Coronary artery (tissue), 2 donors: ENCODE results near the gene TIMM10.

ENCODE experiments used
- DNase-seq: peaks from one replicate; pipeline ENCODE4 v3.0.0-alpha.2; 2017; ENCODE audit warnings: low spot score
- H3K27ac ChIP-seq, 2 donors: fragments of 200-600 bp; sonication (generic); one replicate each; pipeline ENCODE4 v1.5.1; 2016 to 2019
- H3K4me3 ChIP-seq: fragments of 200-600 bp; sonication (generic); 2 replicates; pipeline ENCODE4 v1.5.1; 2016; ENCODE audit warnings: mild to moderate bottlenecking, moderate library complexity
- TF ChIP-seq, protein P1 (sequence below): fragments of 200-600 bp; sonication (generic); IDR thresholded peaks from one replicate; pipeline ENCODE4 v1.5.1; 2019; ENCODE audit warnings: antibody characterized with exemption

The TIMM10 gene

DNA sequence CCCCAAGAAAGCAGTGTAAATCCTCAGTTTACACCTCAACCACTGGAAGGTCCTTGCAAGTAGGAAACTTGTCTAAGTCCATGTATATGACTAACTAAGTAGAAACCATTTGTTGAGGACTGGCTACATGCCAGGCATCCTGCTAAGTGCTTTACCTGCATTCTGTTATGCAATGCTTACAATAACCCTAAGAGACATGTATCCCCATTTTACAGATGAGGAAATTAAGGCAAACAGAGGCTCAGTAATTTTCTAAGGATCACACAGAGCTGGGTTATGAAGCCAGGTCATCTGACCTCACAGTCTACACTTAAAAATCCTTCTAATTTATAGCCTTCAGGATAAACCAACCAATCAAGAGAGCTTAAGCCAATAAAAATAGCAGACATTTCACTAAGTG is 1.5 kb downstream of the TIMM10 start:
- Histone ChIP-seq H3K27ac (no peak overlapping the region), H3K4me3 (no peak overlapping the region)
- no peak for DNase-seq
- TF ChIP-seq, protein P1, sequence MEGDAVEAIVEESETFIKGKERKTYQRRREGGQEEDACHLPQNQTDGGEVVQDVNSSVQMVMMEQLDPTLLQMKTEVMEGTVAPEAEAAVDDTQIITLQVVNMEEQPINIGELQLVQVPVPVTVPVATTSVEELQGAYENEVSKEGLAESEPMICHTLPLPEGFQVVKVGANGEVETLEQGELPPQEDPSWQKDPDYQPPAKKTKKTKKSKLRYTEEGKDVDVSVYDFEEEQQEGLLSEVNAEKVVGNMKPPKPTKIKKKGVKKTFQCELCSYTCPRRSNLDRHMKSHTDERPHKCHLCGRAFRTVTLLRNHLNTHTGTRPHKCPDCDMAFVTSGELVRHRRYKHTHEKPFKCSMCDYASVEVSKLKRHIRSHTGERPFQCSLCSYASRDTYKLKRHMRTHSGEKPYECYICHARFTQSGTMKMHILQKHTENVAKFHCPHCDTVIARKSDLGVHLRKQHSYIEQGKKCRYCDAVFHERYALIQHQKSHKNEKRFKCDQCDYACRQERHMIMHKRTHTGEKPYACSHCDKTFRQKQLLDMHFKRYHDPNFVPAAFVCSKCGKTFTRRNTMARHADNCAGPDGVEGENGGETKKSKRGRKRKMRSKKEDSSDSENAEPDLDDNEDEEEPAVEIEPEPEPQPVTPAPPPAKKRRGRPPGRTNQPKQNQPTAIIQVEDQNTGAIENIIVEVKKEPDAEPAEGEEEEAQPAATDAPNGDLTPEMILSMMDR, result no peak

DNA sequence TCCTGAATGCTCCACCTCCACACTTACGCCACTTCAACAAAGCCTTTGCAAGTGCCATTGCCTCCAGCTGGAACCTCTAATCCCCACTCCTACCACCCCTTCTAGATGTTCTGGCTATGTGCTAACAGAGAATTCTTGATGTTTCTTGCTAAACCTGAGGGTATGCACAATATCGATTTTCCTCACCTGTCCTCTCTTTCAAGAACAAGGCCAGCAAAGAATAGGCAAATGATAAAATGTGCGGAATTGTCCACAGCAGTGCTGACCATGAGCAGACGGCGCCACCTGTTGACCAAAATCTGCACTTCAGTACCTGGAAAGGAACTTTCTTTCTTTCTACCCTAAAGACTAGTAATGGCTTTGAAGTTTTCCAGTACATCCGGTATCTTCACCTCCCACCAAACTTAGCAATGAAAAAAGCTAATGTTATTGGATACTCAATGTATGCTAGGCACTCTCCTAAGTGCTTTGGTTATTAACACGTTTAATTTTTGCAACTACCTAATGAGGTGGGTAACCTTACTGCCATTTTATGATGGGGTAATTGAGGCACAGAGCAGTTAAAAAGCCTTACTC is 3.4 kb downstream of the TIMM10 start:
- no peak for DNase-seq
- Histone ChIP-seq H3K4me3 (no peak overlapping the region), H3K27ac (no peak overlapping the region)
- TF ChIP-seq, protein P1, result peak; percentile 82

DNA sequence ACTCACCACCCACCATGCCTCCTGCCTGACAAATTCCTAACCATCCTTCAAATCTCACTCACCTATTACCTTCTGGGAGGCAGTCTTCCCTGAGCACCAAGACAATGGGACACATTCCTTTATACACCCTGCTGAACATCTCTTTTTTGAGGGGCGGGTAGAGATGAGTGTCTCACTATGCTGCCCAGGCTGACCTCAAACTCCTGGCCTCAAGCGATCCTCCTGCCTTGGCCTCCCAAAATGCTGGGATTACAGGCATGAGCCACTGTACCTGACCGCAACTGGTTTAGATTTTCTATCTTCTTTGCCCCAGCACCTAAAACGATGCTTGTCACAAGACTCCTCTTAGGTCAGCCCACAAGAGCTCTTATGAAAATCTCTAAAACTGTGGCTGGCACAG is 7.1 kb downstream of the TIMM10 start:
- DNase-seq, result no peak
- H3K27ac ChIP-seq, result no peak overlapping the region
- TF ChIP-seq, protein P1, result no peak
- no peak overlapping the region for H3K4me3 ChIP-seq

DNA sequence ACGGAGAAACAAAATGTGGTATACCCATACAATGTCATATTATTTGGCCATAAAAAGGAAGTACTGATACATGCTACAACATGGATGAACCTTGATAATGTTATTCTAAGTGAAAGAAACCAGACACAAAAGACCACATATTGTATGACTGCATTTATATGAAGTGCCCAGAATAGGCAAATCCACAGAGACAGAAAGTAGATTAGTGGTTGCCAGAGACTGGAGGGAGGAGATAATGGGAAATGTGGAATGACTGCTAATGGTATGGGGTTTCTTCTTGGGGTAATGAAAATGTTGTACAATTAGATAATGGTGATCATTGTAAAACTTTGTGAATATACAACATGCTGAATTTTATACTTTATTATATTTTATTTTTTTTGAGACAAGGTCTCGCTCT is 9.4 kb downstream of the TIMM10 start:
- no peak for DNase-seq
- Histone ChIP-seq H3K4me3 (no peak overlapping the region), H3K27ac (no peak overlapping the region)
- TF ChIP-seq, protein P1, result no peak

DNA sequence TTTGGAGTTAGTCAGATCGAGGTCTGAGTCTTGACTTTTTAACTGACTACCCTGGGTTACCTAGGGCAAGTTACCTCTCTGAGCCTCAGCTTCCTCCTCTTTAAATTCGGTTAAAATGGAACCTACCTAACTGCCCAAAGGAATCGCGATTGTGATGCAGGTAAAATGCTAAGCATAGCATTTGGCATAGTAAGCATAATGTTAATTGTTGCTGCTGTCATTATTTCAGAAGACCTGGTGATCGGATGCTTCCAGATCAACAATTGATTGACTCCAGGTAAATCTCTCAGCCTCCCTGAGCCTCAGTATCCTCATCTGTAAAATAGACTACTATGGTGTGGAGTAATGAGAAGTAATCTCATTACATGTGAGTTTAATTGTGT is 14.5 kb downstream of the TIMM10 start:
- DNase-seq, result no peak
- H3K4me3 ChIP-seq, result peak overlapping the region; percentile 98
- peak overlapping the region in 1 of 2 donors; percentile 79 for H3K27ac ChIP-seq
- TF ChIP-seq, protein P1, result no peak

DNA sequence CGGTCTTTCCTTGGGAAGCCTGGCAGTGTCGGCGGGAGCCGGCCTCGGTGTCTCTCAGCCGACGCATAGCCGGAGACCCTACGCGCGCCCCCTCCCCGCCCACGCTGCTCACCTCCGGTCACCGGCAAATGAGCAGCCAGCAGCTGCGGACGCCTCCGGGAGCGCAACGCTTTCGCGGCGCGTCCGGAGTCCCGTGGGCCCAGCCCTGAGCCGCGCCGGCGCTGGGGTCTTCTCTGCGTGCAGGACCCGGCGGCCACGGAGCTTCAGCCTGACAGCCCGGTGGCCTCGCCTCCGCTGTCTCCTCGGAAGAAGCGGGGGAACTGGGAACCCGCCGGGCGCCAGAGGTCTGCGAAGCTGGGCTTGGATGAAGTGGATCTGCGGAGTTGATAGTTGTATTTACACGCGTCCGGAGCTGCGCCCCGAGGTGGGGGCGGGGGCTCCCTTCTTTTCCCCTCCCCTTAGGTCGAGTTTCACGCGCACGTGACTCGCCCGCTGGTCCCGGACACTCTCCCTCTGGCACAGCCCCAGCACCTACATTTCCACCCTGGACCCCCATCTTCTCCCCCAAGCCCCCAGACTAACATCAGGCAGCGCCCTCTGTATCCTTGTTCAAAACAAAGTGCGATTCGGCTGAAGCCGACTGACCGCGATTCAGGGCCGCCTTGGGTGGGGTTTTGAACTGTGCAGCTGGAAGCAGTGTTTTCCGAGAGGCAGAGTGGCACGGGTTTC is 15.1 kb downstream of the TIMM10 start, which contains the start of gene SLC43A1:
SLC43A1 (minus strand) TSS at position 371 of the 729 bp plus-strand sequence. CDS start 1,591 bp downstream, outside the sequence.
- no peak for DNase-seq
- TF ChIP-seq, protein P1, result no peak
- Histone ChIP-seq H3K4me3 (peak within 1 kb of the TSS; percentile 98), H3K27ac (peak within 1 kb of the TSS; percentile 65 to 79)
